Hematopoietic multipotent progenitor cell treated with erythropoietin and hydrocortisone succinate and interleukin-3 and kit ligand, for 17 days (in vitro differentiated cells): ENCODE measurements around the gene ACAN.

Source experiments
- DNase-seq: peaks from one replicate; pipeline ENCODE4 v3.0.0-alpha.2; 2015; ENCODE audit warnings: low spot score

The ACAN gene

GRCh38 chr15:88843334-88843733, 40.1 kb downstream of the ACAN start:
- no peak for DNase-seq

GRCh38 chr15:88844749-88845386, 41.6 kb downstream of the ACAN start:
- no peak for DNase-seq

DNA sequence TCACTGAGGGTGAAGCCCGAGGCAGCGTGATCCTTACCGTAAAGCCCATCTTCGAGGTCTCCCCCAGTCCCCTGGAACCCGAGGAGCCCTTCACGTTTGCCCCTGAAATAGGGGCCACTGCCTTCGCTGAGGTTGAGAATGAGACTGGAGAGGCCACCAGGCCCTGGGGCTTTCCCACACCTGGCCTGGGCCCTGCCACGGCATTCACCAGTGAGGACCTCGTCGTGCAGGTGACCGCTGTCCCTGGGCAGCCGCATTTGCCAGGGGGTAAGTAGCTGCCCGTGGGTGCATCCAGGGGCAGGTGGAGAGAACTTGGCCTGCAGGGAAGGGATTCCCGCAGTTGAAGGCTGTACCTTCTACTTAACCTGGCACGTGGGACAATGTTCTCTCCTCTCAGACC, 42.4 kb downstream of the ACAN start:
- no peak for DNase-seq

DNA sequence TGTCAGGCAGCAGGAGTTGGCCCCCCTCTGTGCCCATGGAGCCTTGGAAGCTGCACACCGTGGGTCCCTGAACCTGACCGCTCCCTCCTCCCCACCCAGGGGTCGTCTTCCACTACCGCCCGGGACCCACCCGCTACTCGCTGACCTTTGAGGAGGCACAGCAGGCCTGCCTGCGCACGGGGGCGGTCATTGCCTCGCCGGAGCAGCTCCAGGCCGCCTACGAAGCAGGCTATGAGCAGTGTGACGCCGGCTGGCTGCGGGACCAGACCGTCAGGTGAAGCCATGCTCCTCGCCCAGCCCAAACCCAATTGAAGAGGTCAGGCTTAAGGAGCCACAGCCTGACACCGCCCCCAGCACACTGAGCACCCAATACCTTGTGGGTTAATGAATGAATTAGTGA, 43.9 kb downstream of the ACAN start:
- DNase-seq, result no peak

DNA sequence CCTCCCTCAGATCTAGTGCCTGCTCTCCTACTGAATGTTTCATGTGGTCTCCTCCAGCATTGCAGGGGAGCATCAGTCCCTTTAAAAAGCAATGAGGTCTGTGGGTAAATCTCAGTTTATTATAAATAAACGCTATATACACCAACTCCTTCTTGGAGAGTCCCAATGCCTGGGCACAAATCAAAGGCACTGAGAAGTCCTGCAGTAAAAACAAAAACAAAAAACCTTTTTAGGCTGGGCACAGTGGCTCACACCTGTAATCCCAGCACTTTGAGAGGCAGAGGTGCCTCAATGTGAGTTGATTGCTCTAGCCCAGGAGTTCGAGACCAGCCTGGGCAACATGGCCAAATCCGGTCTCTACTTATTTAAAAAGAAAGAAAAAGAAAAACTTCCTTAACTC, 45.0 kb downstream of the ACAN start:
- DNase-seq, result no peak

- DNase-seq, result no peak
These were observed 46.3 kb downstream of the ACAN start for GRCh38 chr15:88849376-88850072.

- DNase-seq, result no peak
These were observed 49.2 kb downstream of the ACAN start for GRCh38 chr15:88852476-88852875.

DNA sequence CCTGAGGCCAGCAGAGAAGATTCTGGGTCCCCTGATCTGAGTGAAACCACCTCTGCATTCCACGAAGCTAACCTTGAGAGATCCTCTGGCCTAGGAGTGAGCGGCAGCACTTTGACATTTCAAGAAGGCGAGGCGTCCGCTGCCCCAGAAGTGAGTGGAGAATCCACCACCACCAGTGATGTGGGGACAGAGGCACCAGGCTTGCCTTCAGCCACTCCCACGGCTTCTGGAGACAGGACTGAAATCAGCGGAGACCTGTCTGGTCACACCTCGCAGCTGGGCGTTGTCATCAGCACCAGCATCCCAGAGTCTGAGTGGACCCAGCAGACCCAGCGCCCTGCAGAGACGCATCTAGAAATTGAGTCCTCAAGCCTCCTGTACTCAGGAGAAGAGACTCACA, 55.7 kb downstream of the ACAN start:
- no peak for DNase-seq

DNA sequence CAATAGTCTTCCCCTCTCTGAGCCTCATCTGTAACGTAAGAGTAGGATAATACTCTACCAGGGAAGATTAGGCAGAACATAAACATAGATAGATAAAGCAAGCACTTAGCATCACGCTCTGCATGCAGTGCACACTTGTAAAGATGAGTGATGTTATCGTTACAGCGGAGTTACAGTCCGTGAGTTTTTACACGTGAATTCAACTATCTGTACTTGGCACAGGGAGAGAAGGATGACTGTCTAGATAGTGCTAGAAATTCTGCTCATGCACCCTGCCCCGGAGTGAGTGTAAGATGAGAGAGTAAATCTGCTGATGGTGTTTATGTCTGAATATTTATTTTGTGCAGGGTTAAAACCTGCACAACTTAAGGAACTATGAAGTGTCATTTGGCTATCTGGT, 56.3 kb downstream of the ACAN start:
- no peak for DNase-seq

DNA sequence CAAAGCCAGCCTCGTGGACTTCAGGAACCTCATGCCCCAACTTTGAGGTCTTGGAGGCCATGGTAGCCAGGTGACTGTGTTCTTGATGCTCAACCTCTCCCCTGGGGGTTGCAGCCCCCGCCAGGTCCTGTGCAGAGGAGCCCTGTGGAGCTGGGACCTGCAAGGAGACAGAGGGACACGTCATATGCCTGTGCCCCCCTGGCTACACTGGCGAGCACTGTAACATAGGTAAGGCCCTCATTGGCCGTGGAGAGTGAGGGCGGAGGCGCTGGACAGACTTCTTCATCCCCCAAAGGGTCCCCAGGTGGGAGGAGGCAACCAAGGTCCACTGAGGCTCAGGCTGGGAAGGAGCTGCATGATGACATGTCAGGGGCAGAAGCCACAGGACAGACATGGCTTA, 57.0 kb downstream of the ACAN start:
- DNase-seq, result no peak

DNA sequence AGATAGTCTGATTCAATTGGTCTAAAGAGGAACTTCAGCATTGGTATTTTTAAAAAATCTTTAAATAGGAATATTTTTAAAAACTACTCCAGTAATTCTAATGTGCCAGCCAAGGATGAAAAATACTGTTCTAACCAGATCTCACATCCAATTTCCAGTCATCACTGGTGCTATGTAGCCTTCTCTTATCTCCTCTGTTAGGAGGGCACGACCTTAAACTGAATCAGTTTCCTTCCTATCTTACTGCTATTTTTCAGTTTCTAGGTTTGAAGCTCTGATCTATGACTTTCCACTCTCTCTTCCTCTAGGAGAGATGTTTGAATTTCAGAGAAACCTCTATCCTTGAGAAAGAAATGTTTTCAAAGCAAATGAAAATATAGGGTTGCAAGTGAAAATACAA, 60.2 kb downstream of the ACAN start:
- no peak for DNase-seq

DNA sequence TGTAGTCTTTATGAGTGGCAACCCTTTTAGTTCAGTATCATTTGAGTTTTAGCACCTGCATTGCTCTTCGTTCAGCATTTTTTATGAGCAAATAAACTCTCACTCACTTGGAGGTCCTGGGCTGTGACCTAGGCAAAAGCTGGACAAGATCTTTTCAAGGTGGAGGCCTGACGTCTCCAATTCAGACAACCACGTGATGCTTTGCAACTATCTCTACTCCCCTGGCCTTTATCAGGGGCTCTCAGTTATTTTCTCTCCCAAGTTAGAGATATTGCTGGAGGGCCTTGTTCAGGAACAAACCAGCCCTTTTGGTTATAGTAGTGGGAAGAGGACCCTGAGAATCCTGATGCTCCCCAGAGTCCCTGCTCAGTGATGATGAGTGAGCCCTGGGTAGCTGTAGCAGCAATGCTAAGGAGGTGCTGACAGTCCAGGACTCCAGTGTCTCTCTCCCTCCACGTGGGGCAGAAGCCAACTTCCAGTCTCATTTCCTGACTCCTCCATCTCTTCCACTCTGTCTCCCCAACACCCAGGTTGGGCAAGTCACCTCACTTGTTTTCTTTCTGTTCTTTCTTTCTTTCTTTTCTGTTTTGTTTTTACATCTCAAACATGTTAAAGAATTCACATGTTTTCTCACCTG, 61.7 kb downstream of the ACAN start:
- DNase-seq, result no peak

DNA sequence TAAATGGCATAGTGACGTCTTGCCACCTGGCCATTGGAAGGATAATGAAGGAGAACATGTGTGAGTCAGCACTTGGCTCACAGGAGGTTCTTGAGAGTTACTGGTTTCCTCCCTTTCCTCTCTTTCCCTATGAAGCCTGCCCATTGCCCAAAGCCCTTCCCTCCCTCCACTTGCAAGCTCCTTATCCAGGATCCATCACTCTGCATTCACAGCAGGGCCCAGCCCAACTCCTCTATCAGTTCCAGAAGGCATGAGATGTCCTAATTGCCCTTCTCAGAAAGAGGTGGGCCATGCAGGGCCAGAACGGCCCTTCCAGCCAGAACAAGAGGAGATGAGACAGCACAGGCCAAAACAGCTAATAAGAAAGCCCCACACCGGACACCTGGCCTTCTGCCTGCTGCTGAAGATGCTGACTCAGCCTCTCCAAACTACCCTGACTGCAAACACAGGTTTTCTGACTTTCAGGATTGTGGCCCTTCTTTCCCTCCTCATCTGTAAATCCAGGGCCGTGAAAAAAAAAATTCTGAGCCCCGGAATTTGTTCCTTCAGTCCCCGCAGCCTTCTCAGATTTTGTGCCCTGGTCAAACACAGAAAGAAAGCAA, 62.4 kb downstream of the ACAN start:
- no peak for DNase-seq

GRCh38 chr15:88866295-88866881, 63.2 kb downstream of the ACAN start:
- DNase-seq, result no peak

DNA sequence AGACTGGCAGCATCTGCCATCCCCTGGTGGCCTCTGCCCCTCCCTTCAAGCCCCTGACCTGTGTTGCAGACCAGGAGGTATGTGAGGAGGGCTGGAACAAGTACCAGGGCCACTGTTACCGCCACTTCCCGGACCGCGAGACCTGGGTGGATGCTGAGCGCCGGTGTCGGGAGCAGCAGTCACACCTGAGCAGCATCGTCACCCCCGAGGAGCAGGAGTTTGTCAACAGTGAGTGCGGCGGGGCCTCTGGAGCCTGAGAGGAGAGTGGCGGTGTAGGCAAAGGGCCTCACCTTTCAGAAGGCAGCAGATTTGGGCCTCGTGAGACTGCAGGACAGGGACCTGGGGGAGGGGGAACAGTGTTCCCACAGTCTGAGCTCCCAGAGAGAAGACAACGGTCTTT, 68.1 kb downstream of the ACAN start:
- no peak for DNase-seq

DNA sequence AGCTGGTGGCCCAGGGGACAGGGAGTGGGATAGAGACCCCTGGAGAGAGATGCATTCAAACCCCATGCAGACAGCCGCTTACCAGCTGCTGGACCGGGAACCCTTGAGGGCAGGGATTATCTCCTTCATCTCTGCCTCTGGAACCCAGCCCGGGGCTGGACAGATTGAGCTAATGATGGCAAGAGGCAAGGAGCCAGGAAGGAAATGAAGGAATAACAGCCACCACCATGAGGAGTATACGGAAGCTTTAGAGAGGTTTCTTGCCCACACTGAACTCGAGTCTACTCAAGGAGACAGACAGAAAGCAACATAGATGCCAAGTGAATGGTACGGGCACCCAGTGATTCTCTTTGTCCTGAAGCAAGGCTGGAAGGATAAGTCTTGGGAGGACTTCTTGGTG, 68.9 kb downstream of the ACAN start:
- no peak for DNase-seq

DNA sequence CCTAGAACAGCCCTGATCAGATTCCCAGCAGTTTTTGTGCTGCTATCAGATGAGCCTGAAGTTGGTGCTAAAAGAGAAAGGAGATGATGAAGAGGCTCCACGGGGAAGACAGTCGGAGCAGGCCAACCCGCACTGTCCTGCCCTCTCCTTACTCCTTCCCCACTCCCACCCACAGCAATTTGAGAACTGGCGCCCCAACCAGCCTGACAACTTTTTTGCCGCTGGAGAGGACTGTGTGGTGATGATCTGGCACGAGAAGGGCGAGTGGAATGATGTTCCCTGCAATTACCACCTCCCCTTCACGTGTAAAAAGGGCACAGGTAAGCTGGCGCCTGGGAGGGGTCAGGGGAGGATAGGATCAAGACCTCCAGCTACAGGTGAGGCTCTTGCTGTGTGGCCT, 69.5 kb downstream of the ACAN start:
- no peak for DNase-seq

DNA sequence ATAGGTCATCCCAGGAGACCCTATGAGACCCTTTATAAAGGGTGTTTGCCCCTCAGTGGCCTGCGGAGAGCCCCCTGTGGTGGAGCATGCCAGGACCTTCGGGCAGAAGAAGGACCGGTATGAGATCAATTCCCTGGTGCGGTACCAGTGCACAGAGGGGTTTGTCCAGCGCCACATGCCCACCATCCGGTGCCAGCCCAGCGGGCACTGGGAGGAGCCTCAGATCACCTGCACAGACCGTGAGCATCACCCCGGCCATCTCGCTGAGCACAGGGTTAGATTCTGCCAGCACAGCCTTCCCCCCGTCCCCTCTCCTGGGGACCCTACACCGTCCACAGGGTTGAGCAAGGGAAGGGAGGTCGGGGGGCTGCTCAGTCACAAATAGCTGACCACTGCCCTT, 70.5 kb downstream of the ACAN start:
- DNase-seq, result no peak

GRCh38 chr15:88874275-88874674, 71.0 kb downstream of the ACAN start:
- no peak for DNase-seq

- no peak for DNase-seq
These were observed 71.4 kb downstream of the ACAN start for GRCh38 chr15:88874684-88875083.

GRCh38 chr15:88876573-88876972, 73.3 kb downstream of the ACAN start:
- DNase-seq, result no peak

GRCh38 chr15:88877415-88877814, 74.2 kb downstream of the ACAN start:
- DNase-seq, result no peak

DNA sequence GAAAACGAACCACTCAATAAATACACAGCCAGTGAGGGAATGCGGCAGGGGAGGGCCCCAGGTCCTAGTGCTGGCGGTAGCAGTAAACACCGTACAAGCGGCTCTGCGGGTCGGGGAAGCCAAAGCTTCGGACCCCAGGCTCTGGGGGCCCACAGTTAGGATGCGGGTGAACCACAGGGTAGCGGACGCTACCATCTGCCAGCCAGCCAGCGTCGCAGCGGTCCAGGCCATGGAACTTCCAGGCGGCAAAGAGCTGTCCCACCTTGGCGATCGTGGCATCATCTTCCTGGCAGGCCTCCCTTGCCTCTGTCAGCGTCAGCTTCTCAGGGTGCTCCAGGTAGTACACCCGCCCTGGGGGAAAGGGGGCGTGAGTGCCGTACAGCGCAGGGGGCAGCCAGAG, 74.7 kb downstream of the ACAN start:
- DNase-seq, result no peak
